T-helper 1 cell treated with Interleukin-12 subunit alpha and Interleukin-12 subunit beta and Interleukin-4 antibody, amounts not matched to agents 30 μg/mL and 1 μg/mL, for 36 hours (primary cell): ENCODE results near the gene TESPA1.
"Not testable (repeated sequence)": the region's sequence is repeated elsewhere in the genome, so short reads cannot be mapped to it uniquely, and the experiment has no call there.

Experiments
- H3K27ac Mint-ChIP-seq: one replicate; pipeline ENCODE4 v1.8.0; 2021; ENCODE audit warnings: mild to moderate bottlenecking, mixed read lengths
- H3K27me3 Mint-ChIP-seq: one replicate; pipeline ENCODE4 v1.8.0; 2021; ENCODE audit warnings: low read depth, mixed read lengths
- H3K36me3 Mint-ChIP-seq: one replicate; pipeline ENCODE4 v1.8.0; 2021; ENCODE audit warnings: low read depth, mixed read lengths
- H3K4me1 Mint-ChIP-seq: one replicate; pipeline ENCODE4 v1.8.0; 2021; ENCODE audit warnings: low read depth, mixed read lengths
- H3K4me3 Mint-ChIP-seq: one replicate; pipeline ENCODE4 v1.8.0; 2021; ENCODE audit warnings: mild to moderate bottlenecking, moderate library complexity, mixed read lengths
- H3K9me3 Mint-ChIP-seq: one replicate; pipeline ENCODE4 v1.8.0; 2021; ENCODE audit warnings: mixed read lengths

Gene TESPA1

GRCh38 chr12:54945082-54945481 is 39.5 kb downstream of the TESPA1 start:
- H3K27me3 Mint-ChIP-seq = no peaks in the 10 kb centered on the region
- peaks cover 30% of the 10 kb centered on the region for H3K36me3 Mint-ChIP-seq
- no peak overlapping the region for H3K27ac Mint-ChIP-seq
- peaks cover 3% of the 10 kb centered on the region for H3K4me1 Mint-ChIP-seq
- H3K9me3 Mint-ChIP-seq = no peaks in the 10 kb centered on the region
- no peak overlapping the region for H3K4me3 Mint-ChIP-seq

- H3K4me1 Mint-ChIP-seq, H3K27ac Mint-ChIP-seq, H3K4me3 Mint-ChIP-seq, H3K27me3 Mint-ChIP-seq, H3K9me3 Mint-ChIP-seq: not testable (repeated sequence)
- H3K36me3 Mint-ChIP-seq = peaks cover 18% of the 10 kb centered on the region
Measured at GRCh38 chr12:54943292-54943691, 41.3 kb downstream of the TESPA1 start.

DNA sequence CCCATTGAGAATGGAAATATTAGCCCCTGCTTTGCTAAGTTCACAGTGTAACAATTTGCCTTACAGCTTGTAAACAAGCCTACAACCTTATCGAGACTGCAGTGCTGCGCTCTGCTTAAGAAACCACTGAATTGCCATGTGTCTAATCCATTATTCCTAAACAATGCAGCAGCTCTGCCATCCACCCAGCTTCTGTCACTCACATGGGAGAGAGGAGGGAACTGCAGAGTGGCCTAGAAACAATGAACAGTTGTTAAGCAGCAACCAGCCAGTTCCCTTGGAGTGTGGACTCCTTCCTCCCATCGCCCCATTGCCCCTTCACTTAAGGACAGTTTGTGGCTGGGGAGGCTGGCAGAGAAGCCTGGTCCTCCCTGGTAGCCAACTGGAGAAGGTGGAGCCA is 42.9 kb downstream of the TESPA1 start:
- no peak overlapping the region for H3K27ac Mint-ChIP-seq
- peaks cover 2% of the 10 kb centered on the region for H3K4me1 Mint-ChIP-seq
- peaks cover 21% of the 10 kb centered on the region for H3K36me3 Mint-ChIP-seq
- H3K4me3 Mint-ChIP-seq = no peak overlapping the region
- peaks cover 1% of the 10 kb centered on the region for H3K9me3 Mint-ChIP-seq
- no peaks in the 10 kb centered on the region for H3K27me3 Mint-ChIP-seq

DNA sequence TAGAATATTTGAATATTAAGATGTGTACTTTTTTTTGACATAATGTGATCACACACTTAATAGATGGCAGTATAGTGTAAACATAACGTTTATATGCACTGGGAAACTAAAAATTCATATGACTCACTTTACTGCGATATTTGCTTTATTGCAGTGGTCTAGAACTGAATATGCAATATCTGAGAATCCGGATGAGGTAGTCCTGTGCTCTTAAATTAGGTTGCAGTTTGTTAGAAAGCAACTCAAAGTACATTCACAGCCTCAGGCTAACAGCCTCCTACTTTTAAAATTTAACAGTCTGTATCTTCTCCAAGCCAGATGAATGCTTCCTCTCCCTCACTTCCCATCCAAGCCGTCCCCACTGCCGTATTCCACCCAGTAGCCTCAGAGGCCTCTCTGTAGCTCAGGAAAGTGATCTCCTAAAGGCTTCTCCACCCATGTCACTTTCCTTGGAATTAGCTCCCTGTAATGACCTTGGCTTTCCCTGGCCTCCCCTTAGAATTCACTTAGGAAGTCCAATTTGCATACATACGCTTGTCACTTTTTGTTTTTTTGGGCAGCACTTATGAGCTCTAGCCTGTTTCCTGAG is 43.7 kb downstream of the TESPA1 start:
- Mint-ChIP-seq H3K4me3 (no peak overlapping the region), H3K9me3 (peaks cover 9% of the 10 kb centered on the region), H3K36me3 (peaks cover 26% of the 10 kb centered on the region), H3K4me1 (peaks cover 10% of the 10 kb centered on the region), H3K27ac (no peak overlapping the region), H3K27me3 (no peaks in the 10 kb centered on the region)

DNA sequence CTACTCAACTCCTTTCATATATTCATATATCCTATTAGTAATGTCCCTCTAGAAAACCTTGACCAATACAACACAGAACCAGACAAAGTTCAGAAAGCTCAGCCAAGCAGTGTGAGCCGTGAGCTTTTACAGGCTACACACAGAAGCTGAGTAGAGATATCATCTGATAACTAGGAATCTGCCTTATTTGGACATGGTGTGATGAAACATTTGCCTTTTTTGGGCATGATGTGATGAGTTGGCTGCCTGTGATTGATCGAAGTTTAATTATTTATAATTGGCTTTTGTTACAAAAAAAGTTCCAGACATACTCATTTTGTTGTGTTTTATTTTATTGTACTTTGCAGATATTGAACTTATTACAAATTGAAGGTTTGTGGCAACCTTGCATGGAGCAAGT is 46.6 kb downstream of the TESPA1 start:
- H3K9me3 Mint-ChIP-seq = peaks cover 15% of the 10 kb centered on the region
- peaks cover 38% of the 10 kb centered on the region for H3K36me3 Mint-ChIP-seq
- H3K27me3 Mint-ChIP-seq = no peaks in the 10 kb centered on the region
- H3K4me1 Mint-ChIP-seq = peaks cover 35% of the 10 kb centered on the region
- no peak overlapping the region for H3K27ac Mint-ChIP-seq
- H3K4me3 Mint-ChIP-seq = no peak overlapping the region

GRCh38 chr12:54937376-54937775 is 47.2 kb downstream of the TESPA1 start:
- H3K27me3 Mint-ChIP-seq = no peaks in the 10 kb centered on the region
- H3K27ac Mint-ChIP-seq = no peak overlapping the region
- peaks cover 36% of the 10 kb centered on the region for H3K4me1 Mint-ChIP-seq
- peaks cover 41% of the 10 kb centered on the region for H3K36me3 Mint-ChIP-seq
- no peak overlapping the region for H3K4me3 Mint-ChIP-seq
- peaks cover 15% of the 10 kb centered on the region for H3K9me3 Mint-ChIP-seq

DNA sequence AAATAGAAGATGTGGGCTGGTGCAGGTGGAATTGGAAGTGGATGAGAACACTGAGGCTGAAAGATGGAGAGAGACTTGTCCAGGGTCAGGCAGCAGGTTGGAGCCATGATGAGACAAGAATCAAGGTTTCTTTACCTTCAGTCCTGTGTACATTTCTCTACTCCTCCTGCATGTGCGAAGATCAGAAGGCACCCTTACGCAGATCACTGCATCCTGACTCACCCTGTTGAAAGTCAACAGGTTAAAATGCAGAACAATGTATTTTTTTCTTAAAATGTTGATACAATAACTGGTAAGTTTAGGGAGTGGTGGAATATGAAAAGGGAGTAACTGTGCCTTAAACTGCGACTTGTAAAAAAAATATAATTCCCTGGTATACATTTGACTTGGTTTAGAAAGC is 47.8 kb downstream of the TESPA1 start:
- peaks cover 36% of the 10 kb centered on the region for H3K4me1 Mint-ChIP-seq
- H3K27ac Mint-ChIP-seq = peak overlapping the region; percentile 99
- H3K4me3 Mint-ChIP-seq = no peak overlapping the region
- H3K27me3 Mint-ChIP-seq = no peaks in the 10 kb centered on the region
- H3K36me3 Mint-ChIP-seq = peaks cover 47% of the 10 kb centered on the region
- H3K9me3 Mint-ChIP-seq = peaks cover 18% of the 10 kb centered on the region

DNA sequence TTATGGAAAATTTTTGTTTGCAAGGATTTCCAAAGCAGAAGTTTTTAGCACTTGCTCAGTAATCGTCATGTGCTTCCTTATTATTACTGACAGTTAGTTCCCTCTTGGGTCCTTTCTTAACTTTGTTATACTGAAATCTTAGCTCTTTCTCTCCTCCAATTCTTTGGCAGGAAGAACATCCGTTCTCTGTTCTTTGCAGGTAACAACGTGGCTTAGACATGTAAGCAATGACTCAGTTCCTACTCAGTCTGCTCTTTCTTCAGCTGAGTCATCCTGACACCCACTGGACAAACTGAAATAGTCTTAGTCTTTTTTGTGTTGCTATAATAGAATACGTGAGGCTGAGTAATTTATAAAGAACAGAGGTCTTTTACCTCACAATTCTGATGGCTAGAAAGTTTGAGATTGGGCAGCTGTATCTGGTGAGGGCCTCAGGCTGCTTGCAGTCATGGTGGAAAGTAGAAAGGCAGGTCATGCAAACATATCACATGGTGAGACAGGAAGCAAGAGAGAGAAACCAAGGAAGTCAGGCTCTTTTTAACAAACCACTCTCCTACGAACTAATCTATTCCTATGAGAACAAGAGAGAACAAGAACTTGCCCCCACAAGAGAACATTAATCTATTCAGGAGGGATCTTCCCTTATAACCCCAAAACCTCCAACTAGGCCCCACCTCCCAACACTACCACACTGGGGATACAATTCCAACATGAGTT is 49.2 kb downstream of the TESPA1 start:
- Mint-ChIP-seq H3K9me3 (peaks cover 32% of the 10 kb centered on the region), H3K4me1 (peaks cover 38% of the 10 kb centered on the region), H3K27ac (peak overlapping the region; percentile 99), H3K36me3 (peaks cover 57% of the 10 kb centered on the region), H3K4me3 (peak overlapping the region; percentile 74), H3K27me3 (no peaks in the 10 kb centered on the region)

DNA sequence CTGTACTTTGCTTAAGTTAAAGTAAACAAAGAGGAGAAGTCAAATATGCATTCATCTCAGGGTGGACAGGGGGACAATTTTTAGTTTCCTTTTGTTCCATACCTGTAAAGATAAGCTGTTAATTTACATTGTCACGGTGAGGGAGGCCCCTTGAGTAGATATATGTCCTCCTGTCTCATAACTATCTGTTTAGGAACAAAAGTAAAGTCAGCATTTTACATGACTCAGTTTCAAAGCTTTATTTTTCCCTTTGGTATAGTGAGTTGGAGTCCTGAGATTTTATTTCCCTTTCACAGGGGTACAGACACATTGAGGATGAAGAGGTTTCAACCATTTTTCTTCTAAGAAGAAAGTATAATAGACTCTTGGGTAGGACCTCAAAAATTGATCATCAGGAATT is 50.1 kb downstream of the TESPA1 start:
- no peaks in the 10 kb centered on the region for H3K27me3 Mint-ChIP-seq
- peaks cover 66% of the 10 kb centered on the region for H3K36me3 Mint-ChIP-seq
- H3K4me3 Mint-ChIP-seq = no peak overlapping the region
- H3K9me3 Mint-ChIP-seq = peaks cover 41% of the 10 kb centered on the region
- H3K4me1 Mint-ChIP-seq = peaks cover 39% of the 10 kb centered on the region
- H3K27ac Mint-ChIP-seq = peak overlapping the region; percentile 62

- Mint-ChIP-seq H3K9me3 (peaks cover 44% of the 10 kb centered on the region), H3K36me3 (peaks cover 66% of the 10 kb centered on the region), H3K4me1 (peaks cover 39% of the 10 kb centered on the region), H3K27me3 (no peaks in the 10 kb centered on the region), H3K4me3 (peak overlapping the region; percentile 6), H3K27ac (peak overlapping the region; percentile 62)
Measured at GRCh38 chr12:54933376-54933775, 51.2 kb downstream of the TESPA1 start.

DNA sequence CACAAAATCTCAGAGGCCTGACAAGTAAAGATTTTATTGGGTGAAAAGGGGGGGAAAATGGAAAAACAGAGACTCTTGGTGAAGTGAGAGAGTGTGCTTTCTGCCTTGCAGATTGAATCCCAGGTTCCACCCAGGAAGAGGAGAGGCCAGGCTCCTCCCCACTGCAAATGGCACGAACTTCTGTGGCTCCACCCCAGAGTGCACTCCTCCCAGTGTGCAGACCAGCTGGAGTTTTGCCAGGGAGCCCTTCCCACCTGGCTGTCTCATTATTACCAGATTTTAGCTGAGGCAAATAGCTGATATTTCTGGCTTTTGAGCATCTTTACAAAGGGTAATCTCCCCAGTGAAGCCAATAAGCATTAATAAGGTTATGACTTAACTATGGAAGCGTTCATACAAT is 51.9 kb downstream of the TESPA1 start:
- H3K4me3 Mint-ChIP-seq = no peak overlapping the region
- H3K4me1 Mint-ChIP-seq = peaks cover 39% of the 10 kb centered on the region
- H3K36me3 Mint-ChIP-seq = peaks cover 61% of the 10 kb centered on the region
- no peaks in the 10 kb centered on the region for H3K27me3 Mint-ChIP-seq
- peak overlapping the region; percentile 62 for H3K27ac Mint-ChIP-seq
- peaks cover 44% of the 10 kb centered on the region for H3K9me3 Mint-ChIP-seq

DNA sequence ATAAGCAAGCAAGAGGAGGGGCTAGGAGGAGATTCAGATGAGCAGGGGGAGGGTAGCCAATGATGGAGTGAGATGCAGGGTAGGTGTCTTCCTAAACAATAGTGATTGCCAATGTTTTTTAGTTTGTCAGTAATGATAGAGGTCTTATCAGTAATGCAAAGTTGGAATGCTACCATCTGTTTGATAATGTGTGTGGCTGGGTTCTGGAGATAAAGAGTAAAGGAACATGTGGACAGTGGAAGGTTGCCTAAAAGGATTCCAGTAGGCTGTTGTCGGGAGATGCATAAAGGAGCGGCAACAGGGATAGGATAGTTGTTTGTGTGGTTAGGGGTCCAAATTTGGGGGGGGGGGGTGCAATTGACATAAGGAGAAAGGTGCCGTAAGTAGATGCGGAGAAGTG is 52.5 kb downstream of the TESPA1 start:
- Mint-ChIP-seq H3K36me3 (peaks cover 59% of the 10 kb centered on the region), H3K4me1 (peaks cover 39% of the 10 kb centered on the region), H3K9me3 (peaks cover 48% of the 10 kb centered on the region), H3K4me3 (no peak overlapping the region), H3K27ac (no peak overlapping the region), H3K27me3 (no peaks in the 10 kb centered on the region)

DNA sequence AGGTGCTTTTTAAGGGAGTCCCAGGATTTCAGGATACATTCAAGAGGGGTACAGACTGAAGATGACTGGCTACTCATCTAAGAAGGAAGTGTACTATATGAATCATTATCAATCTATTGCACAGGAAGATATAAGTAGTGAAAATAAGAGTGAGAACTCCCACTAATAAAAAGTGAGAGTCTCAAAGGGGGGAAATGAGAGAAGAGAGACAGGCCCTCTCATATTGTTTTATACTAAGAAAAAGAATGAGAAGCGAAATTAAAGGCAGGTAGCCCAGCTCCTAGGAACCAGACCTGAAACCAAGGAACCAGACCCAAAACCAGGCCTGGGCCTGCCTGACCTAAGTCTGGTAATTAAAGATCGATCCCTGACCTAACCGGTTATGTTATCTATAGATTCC is 54.6 kb downstream of the TESPA1 start:
- H3K4me1 Mint-ChIP-seq = peaks cover 21% of the 10 kb centered on the region
- H3K9me3 Mint-ChIP-seq = peaks cover 33% of the 10 kb centered on the region
- peaks cover 40% of the 10 kb centered on the region for H3K36me3 Mint-ChIP-seq
- no peak overlapping the region for H3K27ac Mint-ChIP-seq
- H3K4me3 Mint-ChIP-seq = no peak overlapping the region
- H3K27me3 Mint-ChIP-seq = no peaks in the 10 kb centered on the region

GRCh38 chr12:54926246-54926645 is 58.3 kb downstream of the TESPA1 start:
- H3K36me3 Mint-ChIP-seq = peaks cover 20% of the 10 kb centered on the region
- peaks cover 7% of the 10 kb centered on the region for H3K27me3 Mint-ChIP-seq
- no peak overlapping the region for H3K4me3 Mint-ChIP-seq
- H3K9me3 Mint-ChIP-seq = peaks cover 25% of the 10 kb centered on the region
- peaks cover 3% of the 10 kb centered on the region for H3K4me1 Mint-ChIP-seq
- H3K27ac Mint-ChIP-seq = no peak overlapping the region

DNA sequence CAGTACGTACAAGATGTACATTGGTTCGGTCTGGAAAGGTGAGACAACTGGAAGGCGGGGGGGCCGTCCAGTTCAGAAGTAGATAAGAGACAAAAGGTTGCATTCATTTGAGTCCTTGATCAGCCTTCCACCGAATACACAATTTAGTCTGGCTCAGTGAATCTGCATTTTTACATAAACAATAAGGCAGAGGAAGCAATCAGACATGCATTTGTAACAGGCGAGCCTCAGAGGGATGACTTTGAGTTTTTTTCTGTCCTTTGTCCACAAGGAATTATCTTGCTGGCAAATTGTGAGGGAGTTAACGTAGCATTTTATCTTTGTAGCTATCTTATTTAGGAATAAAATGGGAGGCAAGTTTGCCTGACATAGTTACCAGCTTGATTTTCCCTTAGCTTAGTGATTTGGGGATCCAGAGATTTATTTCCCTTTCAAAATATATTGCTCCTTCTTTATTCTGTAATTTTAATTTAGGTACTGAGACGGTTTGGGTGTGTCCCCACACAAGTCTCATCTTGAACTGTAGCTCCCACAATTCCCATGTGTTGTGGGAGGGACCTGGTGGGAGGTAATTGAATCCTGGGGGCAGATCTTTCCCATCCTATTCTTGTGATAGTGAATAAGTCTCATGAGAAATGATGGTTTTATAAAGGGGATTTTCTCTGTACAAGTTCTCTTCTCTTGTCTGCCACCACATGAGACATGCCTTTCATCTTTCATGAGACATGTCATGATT is 59.4 kb downstream of the TESPA1 start:
- Mint-ChIP-seq H3K27me3 (peaks cover 7% of the 10 kb centered on the region), H3K27ac (no peak overlapping the region), H3K4me3 (no peak overlapping the region), H3K9me3 (peaks cover 13% of the 10 kb centered on the region), H3K36me3 (peaks cover 10% of the 10 kb centered on the region), H3K4me1 (no peaks in the 10 kb centered on the region)
